B cell (primary cell): ENCODE results near the gene MEA1. TPM values are rescaled to one million over a fixed set of nuclear protein-coding genes. Genes with fewer than 3 reads are reported as not detected.

Experiments
- ATAC-seq: fragments of 200-7000 bp; cut with Tn5 transposase; one replicate; pipeline ENCODE4 v1.10.0; 2021; ENCODE audit warnings: low read depth, mild to moderate bottlenecking, moderate number of reproducible peaks, moderate library complexity
- CTCF ChIA-PET: fragments of 350-600 bp; sonication (Branson Sonifier 250); formaldehyde crosslinking; loops from one replicate; lab custom pipeline; 2021; ENCODE audit warnings: antibody characterized with exemption, inconsistent platforms; lab: Charles Lee
- POLR2A ChIA-PET: fragments of 350-600 bp; sonication (Branson Sonifier 250); formaldehyde crosslinking; loops from one replicate; lab custom pipeline; 2021; ENCODE audit warnings: antibody characterized with exemption; lab: Charles Lee
- DNase-seq: peaks from one replicate; pipeline ENCODE4 v3.0.0; 2013
- H2AFZ ChIP-seq: 2 replicates; pipeline ENCODE4 v1.6.1; 2012; ENCODE audit warnings: mild to moderate bottlenecking, low read depth, low read length; ENCODE audit not compliant: insufficient read depth, poor library complexity, severe bottlenecking
- H3K27ac ChIP-seq, 2 donors: 1 replicate in 1 of 2; 2 replicates in 1 of 2; pipeline ENCODE4 v1.5.1; 2012 to 2013; ENCODE audit warnings: low read length in 2 of 2, mild to moderate bottlenecking in 2 of 2, moderate library complexity in 1 of 2
- H3K27me3 ChIP-seq, 4 experiments: fragments of 200-600 bp in 1 of 4; sonication (generic) in 1 of 4; replicated peaks in 1 of 4; 1 replicate in 2 of 4; 2 replicates in 2 of 4; pipeline versions ENCODE4 v1.6.1 to v1.7.0; 2013 to 2016; ENCODE audit warnings: low read length in 3 of 4, mild to moderate bottlenecking in 2 of 4, mixed read lengths in 1 of 4, moderate library complexity in 1 of 4; ENCODE audit not compliant: insufficient read depth in 4 of 4, control insufficient read depth in 3 of 4; ENCODE audit errors: control extremely low read depth in 1 of 4
- H3K36me3 ChIP-seq, 2 experiments: replicated peaks in 1 of 2; 1 replicate in 1 of 2; 2 replicates in 1 of 2; pipeline versions ENCODE4 v1.6.1 to v1.7.1; 2013; ENCODE audit warnings: low read length in 1 of 2; ENCODE audit not compliant: insufficient read depth in 2 of 2, control insufficient read depth in 1 of 2; ENCODE audit errors: control extremely low read depth in 1 of 2, extremely low read depth in 1 of 2
- H3K4me1 ChIP-seq, 2 donors: fragments of 200-600 bp in 1 of 2; sonication (generic) in 1 of 2; 1 replicate in 1 of 2; 2 replicates in 1 of 2; pipeline versions ENCODE4 v1.5.1 to v1.6.1; 2013 to 2017; ENCODE audit warnings: low read length in 2 of 2; ENCODE audit not compliant: control insufficient read depth in 2 of 2, insufficient read depth in 2 of 2
- H3K4me2 ChIP-seq: replicated peaks from 2 replicates; pipeline ENCODE3; 2012; ENCODE audit warnings: mild to moderate bottlenecking, low read depth, low read length; ENCODE audit not compliant: poor library complexity, severe bottlenecking
- H3K4me3 ChIP-seq, 5 experiments: fragments of 200-600 bp in 1 of 5; sonication (generic) in 1 of 5; 1 replicate in 3 of 5; 2 replicates in 2 of 5; pipeline versions ENCODE4 v1.5.1 to v1.7.0; 2011 to 2016; ENCODE audit warnings: low read length in 4 of 5, mild to moderate bottlenecking in 4 of 5, low read depth in 2 of 5, control low read depth in 1 of 5, moderate library complexity in 1 of 5; ENCODE audit not compliant: insufficient read depth in 1 of 5; ENCODE audit errors: control extremely low read depth in 1 of 5, extremely low read depth in 1 of 5
- H3K79me2 ChIP-seq: fragments of 200-600 bp; sonication (generic); one replicate; pipeline ENCODE4 v1.6.0; 2016; ENCODE audit warnings: low read length; ENCODE audit not compliant: control insufficient read depth, insufficient read depth
- H3K9ac ChIP-seq: fragments of 200-600 bp; sonication (generic); 2 replicates; pipeline ENCODE4 v1.6.1; 2017; ENCODE audit warnings: mild to moderate bottlenecking, low read length, moderate library complexity
- H3K9me3 ChIP-seq, 3 donors: one replicate each; pipeline versions ENCODE4 v1.6.1 to v1.7.1; 2013; ENCODE audit warnings: low read length in 2 of 3; ENCODE audit not compliant: control insufficient read depth in 2 of 3, insufficient read depth in 1 of 3; ENCODE audit errors: control extremely low read depth in 1 of 3
- H4K20me1 ChIP-seq: 2 replicates; pipeline ENCODE4 v1.6.0; 2012; ENCODE audit warnings: mild to moderate bottlenecking, low read length; ENCODE audit not compliant: insufficient read depth, control insufficient read depth, poor library complexity, severe bottlenecking
- H3K27ac Mint-ChIP-seq: one replicate; pipeline ENCODE4 v1.8.0; 2021; ENCODE audit warnings: mixed read lengths
- H3K27me3 Mint-ChIP-seq: one replicate; pipeline ENCODE4 v1.8.0; 2021; ENCODE audit warnings: mixed read lengths
- H3K4me1 Mint-ChIP-seq: one replicate; pipeline ENCODE4 v1.8.0; 2021; ENCODE audit warnings: mixed read lengths
- H3K4me3 Mint-ChIP-seq: one replicate; pipeline ENCODE4 v1.8.0; 2021; ENCODE audit warnings: mixed read lengths
- H3K9me3 Mint-ChIP-seq: one replicate; pipeline ENCODE4 v1.8.0; 2022; ENCODE audit warnings: mixed read lengths; ENCODE audit not compliant: insufficient read depth
- CTCF ChIP-seq: fragments of 200-600 bp; IDR thresholded peaks from one replicate; pipeline ENCODE4 v1.8.0; 2022; ENCODE audit warnings: antibody characterized with exemption, mild to moderate bottlenecking
- EZH2 ChIP-seq: IDR thresholded peaks from 2 replicates; pipeline ENCODE4 v1.6.1; 2012; ENCODE audit warnings: borderline replicate concordance, low read depth, mild to moderate bottlenecking, moderate library complexity, low read length; ENCODE audit not compliant: insufficient read depth, poor library complexity, severe bottlenecking
- WGBS: methylation state at CpG from one replicate; pipeline ENCODE4 v1.1.5; 2013; ENCODE audit warnings: missing lambda C conversion rate; ENCODE audit not compliant: insufficient coverage; 5-methylcytosine and 5-hydroxymethylcytosine counted together
- intact Hi-C: fragments of 100-400 bp; cut with micrococcal nuclease; formaldehyde crosslinking; loops from one replicate; pipeline ENCODE4 v1.10.0; 2022
- polyA plus RNA-seq: library from polyadenylated mRNA; depleted of rRNA; stranded (reverse); fragments of >200 nt; gene quantifications from 2 replicates; pipeline ENCODE4 v1.2.3, GENCODE V29; 2012
- total RNA-seq, 2 donors: library from RNA; stranded (reverse); fragments of 120-200 nt in 1 of 2; gene quantifications; 1 replicate in 1 of 2; 2 replicates in 1 of 2; pipeline versions ENCODE4 v1.2.3 to v1.2.4, GENCODE V29; 2013 to 2022

Gene MEA1
- total and polyA plus RNA-seq, 2 donors (not counting 1 experiment from before 2014, with no cell fraction given): 35.7 to 36.7 TPM

GRCh38 chr6:43059168-43060033 lies 45.7 kb upstream of the MEA1 start, which contains the start of the genes KLC4 and MRPL2:
KLC4 (plus strand) TSS chr6:43059631; CDS start chr6:43061336, 1,705 bp downstream.
MRPL2 (minus strand) TSS chr6:43059434; CDS start chr6:43059381, 53 bp downstream.
- Histone ChIP-seq H3K27ac (peak within 1 kb of the TSS; percentile 76 to 86), H3K9ac (peak within 1 kb of the TSS; percentile 79), H3K27me3 (no peaks in the 10 kb centered on the region), H3K4me3 (peak within 1 kb of the TSS; percentile 76 to 96 (median 89)), H3K79me2 (peaks cover 33% of the 10 kb centered on the region), H3K9me3 (no peaks in the 10 kb centered on the region), H3K4me1 (peaks cover 17 to 23% of the 10 kb centered on the region in 2 donors), H3K4me2 (peak within 1 kb of the TSS; percentile 87), H2AFZ (peak within 1 kb of the TSS; percentile 89), H4K20me1 (peaks cover 11% of the 10 kb centered on the region), H3K36me3 (peaks cover 0 to 15% of the 10 kb centered on the region in 2 experiments)
- ATAC-seq (peak; percentile 96), DNase-seq (peak; percentile 98)
- Mint-ChIP-seq H3K27me3 (no peaks in the 10 kb centered on the region), H3K4me1 (peaks cover 38% of the 10 kb centered on the region), H3K9me3 (no peaks in the 10 kb centered on the region), H3K4me3 (peak within 1 kb of the TSS; percentile 99), H3K27ac (peak within 1 kb of the TSS; percentile 100)
- intact Hi-C loops: loop anchor here (1.0 to 10.0 kb wide), 9 partner anchors 45 to 1139 kb away; partner anchors contain the start of genes ABCC10, BYSL, CNPY3 and KLHDC3
- ChIA-PET CTCF (interaction anchor here (0.6 to 1.2 kb wide), 4 partner anchors 36 to 1012 kb away, joined by 3 to 4 read pairs (median 4); no protein-coding TSS in a partner anchor), POLR2A (interaction anchor here (0.6 to 1.3 kb wide), 6 partner anchors 45 to 314 kb away, joined by 3 to 11 read pairs (median 6); partner anchors contain the start of genes CNPY3, KLHDC3, MEA1 and TBCC)
- WGBS: under 1% methylated on average over 60 of the region's 64 CpGs
- TF ChIP-seq EZH2: no peak
- TF ChIP-seq CTCF: no peak
